HEK293 (cell line): ENCODE results near the gene ARHGEF40.

Experiments used
- AEBP2 ChIP-seq: fragments of 450-650 bp; formaldehyde crosslinking; IDR thresholded peaks from 2 replicates; pipeline ENCODE4 v1.5.1; 2016; ENCODE audit warnings: missing biosample characterization, missing genetic modification characterization, borderline replicate concordance
- ATF2 ChIP-seq: fragments of 450-650 bp; formaldehyde crosslinking; IDR thresholded peaks from 2 replicates; pipeline ENCODE4 v1.5.1; 2016; ENCODE audit warnings: missing biosample characterization, missing genetic modification characterization, low read depth
- CTCF ChIP-seq: fragments of 450-650 bp; formaldehyde crosslinking; IDR thresholded peaks from 2 replicates; pipeline ENCODE4 v1.5.1; 2016; ENCODE audit warnings: missing biosample characterization, missing genetic modification characterization
- GLI4 ChIP-seq: fragments of 450-650 bp; formaldehyde crosslinking; IDR thresholded peaks from 2 replicates; pipeline ENCODE4 v1.5.1; 2016; ENCODE audit warnings: missing biosample characterization, missing genetic modification characterization
- GLIS2 ChIP-seq: fragments of 450-650 bp; formaldehyde crosslinking; IDR thresholded peaks from 2 replicates; pipeline ENCODE4 v1.5.1; 2016; ENCODE audit warnings: missing biosample characterization, missing genetic modification characterization
- KLF16 ChIP-seq: fragments of 450-650 bp; formaldehyde crosslinking; IDR thresholded peaks from 2 replicates; pipeline ENCODE4 v1.5.1; 2017; ENCODE audit warnings: missing biosample characterization, missing genetic modification characterization
- PATZ1 ChIP-seq: fragments of 450-650 bp; formaldehyde crosslinking; IDR thresholded peaks from 2 replicates; pipeline ENCODE4 v1.5.1; 2016; ENCODE audit warnings: missing biosample characterization, missing genetic modification characterization
- SP3 ChIP-seq: fragments of 450-650 bp; formaldehyde crosslinking; IDR thresholded peaks from 2 replicates; pipeline ENCODE4 v1.5.1; 2016; ENCODE audit warnings: missing biosample characterization, missing genetic modification characterization
- TCF7L2 ChIP-seq: IDR thresholded peaks from 2 replicates; pipeline ENCODE4 v1.6.1; 2011; ENCODE audit warnings: low read depth, mild to moderate bottlenecking, inconsistent platforms, low read length, moderate library complexity, borderline replicate concordance
- TSHZ1 ChIP-seq: fragments of 450-650 bp; formaldehyde crosslinking; IDR thresholded peaks from 2 replicates; pipeline ENCODE4 v1.5.1; 2016; ENCODE audit warnings: missing biosample characterization, missing genetic modification characterization, borderline replicate concordance
- ZBTB11 ChIP-seq: fragments of 450-650 bp; formaldehyde crosslinking; conservative IDR thresholded peaks from 2 replicates; pipeline ENCODE4 v1.5.1; 2016; ENCODE audit warnings: low read depth, missing biosample characterization, missing genetic modification characterization
- ZBTB21 ChIP-seq: fragments of 450-650 bp; formaldehyde crosslinking; IDR thresholded peaks from 2 replicates; pipeline ENCODE4 v1.5.1; 2017; ENCODE audit warnings: missing biosample characterization, missing genetic modification characterization
- ZEB2 ChIP-seq: fragments of 450-650 bp; formaldehyde crosslinking; IDR thresholded peaks from 2 replicates; pipeline ENCODE4 v1.5.1; 2016; ENCODE audit warnings: missing biosample characterization, missing genetic modification characterization
- ZNF157 ChIP-seq: fragments of 450-650 bp; formaldehyde crosslinking; IDR thresholded peaks from 2 replicates; pipeline ENCODE4 v1.5.1; 2016; ENCODE audit warnings: missing biosample characterization, missing genetic modification characterization
- ZNF248 ChIP-seq: fragments of 450-650 bp; formaldehyde crosslinking; IDR thresholded peaks from 2 replicates; pipeline ENCODE4 v1.5.1; 2017; ENCODE audit warnings: missing biosample characterization, missing genetic modification characterization
- ZNF292 ChIP-seq: fragments of 450-650 bp; formaldehyde crosslinking; IDR thresholded peaks from 2 replicates; pipeline ENCODE4 v1.5.1; 2016; ENCODE audit warnings: low read depth, missing biosample characterization, missing genetic modification characterization, borderline replicate concordance
- ZNF544 ChIP-seq: fragments of 450-650 bp; formaldehyde crosslinking; IDR thresholded peaks from 2 replicates; pipeline ENCODE4 v1.5.0; 2017; ENCODE audit warnings: missing biosample characterization, missing genetic modification characterization
- ZNF610 ChIP-seq: fragments of 450-650 bp; formaldehyde crosslinking; IDR thresholded peaks from 2 replicates; pipeline ENCODE4 v1.5.1; 2016; ENCODE audit warnings: missing biosample characterization, missing genetic modification characterization, borderline replicate concordance
- ZNF629 ChIP-seq: fragments of 450-650 bp; formaldehyde crosslinking; IDR thresholded peaks from 2 replicates; pipeline ENCODE4 v1.5.1; 2017; ENCODE audit warnings: missing biosample characterization, missing genetic modification characterization
- ZNF658 ChIP-seq: fragments of 450-650 bp; formaldehyde crosslinking; IDR thresholded peaks from 2 replicates; pipeline ENCODE4; 2016; ENCODE audit warnings: missing biosample characterization, missing genetic modification characterization
- ZNF677 ChIP-seq: fragments of 450-650 bp; IDR thresholded peaks from 2 replicates; pipeline ENCODE4 v1.5.0; 2018; ENCODE audit warnings: missing biosample characterization, mild to moderate bottlenecking, missing genetic modification characterization, moderate library complexity
- ZNF692 ChIP-seq: fragments of 450-650 bp; formaldehyde crosslinking; IDR thresholded peaks from 2 replicates; pipeline ENCODE4 v1.5.1; 2016; ENCODE audit warnings: missing biosample characterization, missing genetic modification characterization
- ZSCAN23 ChIP-seq: fragments of 450-650 bp; formaldehyde crosslinking; IDR thresholded peaks from 2 replicates; pipeline ENCODE4 v1.5.1; 2016; ENCODE audit warnings: missing biosample characterization, missing genetic modification characterization

The ARHGEF40 gene

GRCh38 chr14:21071225-21072030 lies 1.3 kb downstream of the ARHGEF40 start (continued):
- TF ChIP-seq ZNF610, result peak; percentile 55; the same call in 1 of the 2 replicates
- no peak for TF ChIP-seq ZSCAN23 (tag by site-specific recombination)
- no peak for TF ChIP-seq ZNF157
- peak; percentile 87 for TF ChIP-seq KLF16
- no peak for TF ChIP-seq ATF2 (tag by site-specific recombination)
- TF ChIP-seq ZNF292 (tag by site-specific recombination), result no peak
- TF ChIP-seq ZEB2 (tag by site-specific recombination), result peak; percentile 67; the same call in 1 of the 2 replicates
- TF ChIP-seq SP3 (tag by site-specific recombination), result peak; percentile 86
- TF ChIP-seq ZNF658, result no peak
- TF ChIP-seq GLIS2 (tag by site-specific recombination), result peak; percentile 73; the same call in 1 of the 2 replicates
- TF ChIP-seq ZNF677 (tag by site-specific recombination), result no peak
- no peak for TF ChIP-seq CTCF (tag by site-specific recombination)
- TF ChIP-seq ZBTB21, result no peak
- no peak for TF ChIP-seq ZNF248 (tag by site-specific recombination)
- TF ChIP-seq ZNF544 (tag by site-specific recombination), result no peak
- TF ChIP-seq TCF7L2, result no peak
- TF ChIP-seq ZNF629 (tag by site-specific recombination), result peak; percentile 79
- TF ChIP-seq TSHZ1 (tag by site-specific recombination), result no peak
- no peak for TF ChIP-seq ZBTB11
- peak; percentile 71 for TF ChIP-seq ZNF692 (tag by site-specific recombination)
- TF ChIP-seq GLI4 (tag by site-specific recombination), result no peak
- no peak for TF ChIP-seq AEBP2 (tag by site-specific recombination)
- TF ChIP-seq PATZ1, result peak; percentile 85
